ENCODE results near the gene KDELR3. TPM values are rescaled to one million over a fixed set of nuclear protein-coding genes. Genes with fewer than 3 reads are reported as not detected.

KDELR3 gene
- total and polyA plus RNA-seq, 2 of the 8 experiments (the other 6 are each of a cell fraction or from before 2014, with no cell fraction given) = 7.9 to 13.0 TPM

DNA sequence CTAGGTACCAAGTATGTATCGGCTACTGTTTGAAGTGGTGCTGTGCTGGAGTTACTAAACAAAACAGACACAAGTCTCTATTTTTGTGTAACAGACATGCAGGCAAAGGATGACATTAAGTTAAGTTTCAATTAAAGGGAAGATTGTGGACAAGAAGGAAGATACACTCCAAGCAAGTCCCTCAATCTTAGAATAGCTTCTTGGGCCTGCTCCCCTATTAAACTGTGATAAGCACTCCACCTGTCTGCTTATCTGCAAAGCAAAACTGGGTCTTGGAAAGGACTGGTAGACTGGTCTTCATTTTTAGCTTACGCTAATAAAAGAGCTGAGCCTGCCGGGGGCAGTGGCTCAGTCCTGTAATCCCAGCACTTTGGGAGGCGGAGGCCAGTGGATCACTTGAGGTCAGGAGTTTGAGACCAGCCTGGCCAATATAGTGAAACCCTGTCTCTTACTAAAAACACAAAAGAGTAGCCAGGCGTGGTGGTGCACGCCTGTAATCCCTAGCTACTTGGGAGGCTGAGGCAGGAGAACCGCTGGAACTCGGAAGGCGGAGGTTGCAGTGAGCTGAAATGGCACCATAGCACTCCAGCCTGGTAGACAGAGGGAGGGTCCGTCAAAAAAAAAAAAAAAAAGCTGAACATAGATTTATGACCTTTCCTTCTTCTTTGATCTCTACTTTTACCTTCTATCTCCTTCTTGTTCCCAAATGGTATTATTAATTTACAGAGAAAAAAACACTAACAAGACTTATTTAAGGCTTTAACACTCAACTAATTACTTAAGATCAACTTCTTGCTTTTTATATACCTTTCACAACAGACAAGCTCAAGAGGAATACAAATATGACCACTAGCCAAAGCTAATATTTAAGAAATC lies 34.1 kb downstream of the KDELR3 start:
- H4K91ac ChIP-seq (replicated peaks; ENCODE audit: insufficient read length, low read length) = no peak overlapping the region
- H3K27ac ChIP-seq (ENCODE audit: low read depth, low read length) = no peak overlapping the region
- H2BK12ac ChIP-seq (ENCODE audit: low read depth, low read length) = no peak overlapping the region
- H3K4ac ChIP-seq (replicated peaks; ENCODE audit: insufficient read length, low read depth, low read length) = no peak overlapping the region
- no peak overlapping the region for H2AK5ac ChIP-seq (ENCODE audit: low read depth, low read length)
- H3K9me3 ChIP-seq (ENCODE audit: insufficient read depth in 2 of 2, low read depth in 1 of 2, low read length in 1 of 2) = no peaks in the 10 kb centered on the region
- peaks cover 32 to 77% of the 10 kb centered on the region in 2 experiments for H3K79me2 ChIP-seq (ENCODE audit: control insufficient read depth in 1 of 2, insufficient read depth in 2 of 2, low read length in 2 of 2)
- peak overlapping the region in 1 of 4 experiments; percentile 97; a peak in 2 of 8 replicates for H3K4me3 ChIP-seq (ENCODE audit: extremely low read depth in 1 of 4, insufficient read depth in 2 of 4, low read depth in 3 of 4, low read length in 4 of 4)
- H3K23me2 ChIP-seq (ENCODE audit: low read depth, low read length) = peaks cover 12% of the 10 kb centered on the region
- H3K4me2 ChIP-seq (ENCODE audit: insufficient read depth in 1 of 2, low read depth in 2 of 2, low read length in 2 of 2) = peak overlapping the region; percentile 78 to 94; a peak in 2 of 4 replicates
- H4K20me1 ChIP-seq (replicated peaks in 1 of 2; ENCODE audit: control insufficient read depth in 1 of 2, insufficient read depth in 2 of 2, low read length in 2 of 2) = peaks cover 18 to 22% of the 10 kb centered on the region in 2 experiments
- WGBS, 2 experiments (ENCODE audit: extremely low coverage in 1 of 2, insufficient coverage in 1 of 2, insufficient read length in 1 of 2, insufficient replicate concordance in 2 of 2, low coverage in 1 of 2, low lambda C conversion rate in 2 of 2, missing lambda C conversion rate in 1 of 2) = 90% methylated on average over 9 of the region's 10 CpGs; no CpG with 5 or more reads in 1 of the 2 experiments
- H2BK15ac ChIP-seq (ENCODE audit: low read length) = no peak overlapping the region
- TF ChIP-seq EGR1 (IDR thresholded peaks at IDR 0.05; ENCODE audit: borderline replicate concordance, low read depth, low read length) (no peak), CBX8 (IDR thresholded peaks at IDR 0.05; ENCODE audit: borderline replicate concordance, low read depth, low read length) (no peak), CREB1 (IDR thresholded peaks at IDR 0.05) (no peak), SRF (IDR thresholded peaks at IDR 0.05; ENCODE audit: low read depth, low read length) (no peak), CEBPB (IDR thresholded peaks at IDR 0.05; ENCODE audit: low read depth, low read length) (no peak), SIRT6 (IDR thresholded peaks at IDR 0.05; ENCODE audit: low read length) (no peak), POLR2A (IDR thresholded peaks at IDR 0.05; ENCODE audit: control extremely low read depth in 1 of 2, low read depth in 2 of 2, low read length in 2 of 2) (0 out of 3 replicates have a peak, but pooled peaks of 1 of the 2 experiments have one; percentile 10), SIN3A (conservative IDR thresholded peaks at IDR 0.05 in 1 of 2, IDR thresholded peaks at IDR 0.05 in 1 of 2; ENCODE audit: low read depth in 1 of 2, low read length in 2 of 2) (no peak), TAF7 (optimal IDR thresholded peaks at IDR 0.05; ENCODE audit: borderline replicate concordance, low read depth, low read length) (no peak), NANOG (IDR thresholded peaks at IDR 0.05; ENCODE audit: insufficient read depth, low read depth, low read length, poor library complexity, severe bottlenecking) (no peak), POLR2AphosphoS5 (IDR thresholded peaks at IDR 0.05; ENCODE audit: low read depth, low read length) (0 out of 2 replicates have a peak, but pooled peaks have one; percentile 43)
- H3K36me3 ChIP-seq (ENCODE audit: control insufficient read depth in 2 of 4, insufficient read depth in 4 of 4, low read length in 3 of 4) = peaks cover 20 to 79% (median 39%) of the 10 kb centered on the region in 4 experiments
- no peak overlapping the region for H2BK5ac ChIP-seq (ENCODE audit: low read depth, low read length)
- H4K8ac ChIP-seq (ENCODE audit: extremely low read depth, insufficient read depth, low read length) = no peak overlapping the region
- H2AFZ ChIP-seq (ENCODE audit: low read length) = no peak overlapping the region
- 0 out of 2 replicates have a peak, but pooled peaks cover 3% of the 10 kb centered on the region for H3K79me1 ChIP-seq (ENCODE audit: low read depth, low read length)
- DNase-seq (ENCODE audit: low read depth in 1 of 2, low spot score in 2 of 2) (no peak), FAIRE-seq (no peak)
- no peak overlapping the region for H3K56ac ChIP-seq (replicated peaks; ENCODE audit: insufficient read length, low read depth, low read length)
- H2BK120ac ChIP-seq (replicated peaks; ENCODE audit: low read depth, low read length) = no peak overlapping the region
- no peak overlapping the region for H3K14ac ChIP-seq (ENCODE audit: insufficient read length)
- no peaks in the 10 kb centered on the region for H3K27me3 ChIP-seq (replicated peaks in 1 of 4; ENCODE audit: control insufficient read depth in 3 of 4, extremely low read depth in 1 of 4, insufficient read depth in 3 of 4, low read length in 3 of 4)
- POLR2A ChIA-PET (ENCODE audit: partially characterized antibody) = interaction anchor here (0.7 to 32.5 kb wide), 14 partner anchors 10 to 100 kb away, joined by 3 to 1102 read pairs (median 4); partner anchors contain the start of genes DMC1 and KDELR3
- CTCF ChIA-PET (ENCODE audit: partially characterized antibody) = interaction anchor here (0.8 to 1.4 kb wide), 8 partner anchors 8 to 195 kb away, joined by 3 to 7 read pairs (median 3); no protein-coding TSS in a partner anchor
- peaks cover 0 to 7% (median 5%) of the 10 kb centered on the region in 4 experiments; a peak in 5 of 7 replicates for H3K4me1 ChIP-seq (replicated peaks in 1 of 4; ENCODE audit: control insufficient read depth in 3 of 4, insufficient read depth in 4 of 4, low read length in 3 of 4)
- H3K23ac ChIP-seq (ENCODE audit: insufficient read length) = no peak overlapping the region
- H3K9ac ChIP-seq (replicated peaks in 1 of 4; ENCODE audit: extremely low read depth in 1 of 4, low read depth in 3 of 4, low read length in 3 of 4) = no peak overlapping the region; a peak in 3 of 7 replicates
- H2BK20ac ChIP-seq (ENCODE audit: low read length) = no peak overlapping the region
- H4K5ac ChIP-seq (ENCODE audit: insufficient read length, low read depth, low read length) = no peak overlapping the region
- H3K18ac ChIP-seq (ENCODE audit: extremely low read depth, low read length) = no peak overlapping the region
